GM12891 (cell line): ENCODE results near the gene TAOK3.

Source experiments
- POLR2A ChIP-seq: IDR thresholded peaks from 2 replicates; pipeline ENCODE4 v1.6.1; 2011; ENCODE audit warnings: low read depth, low read length, control low read depth
- POLR2AphosphoS5 ChIP-seq: IDR thresholded peaks from 2 replicates; pipeline ENCODE4 v1.6.1; 2011; ENCODE audit warnings: low read depth, low read length, control low read depth
- POU2F2 ChIP-seq: IDR thresholded peaks from 2 replicates; pipeline ENCODE4 v1.6.1; 2011; ENCODE audit warnings: low read depth, mild to moderate bottlenecking, control low read depth, low read length, moderate library complexity
- SPI1 ChIP-seq: IDR thresholded peaks from 2 replicates; pipeline ENCODE4 v1.6.1; 2011; ENCODE audit warnings: low read depth, low read length, control low read depth
- TAF1 ChIP-seq: IDR thresholded peaks from 2 replicates; pipeline ENCODE4 v1.6.1; 2011; ENCODE audit warnings: low read depth, low read length, control low read depth

GRCh38 chr12:118151755-118152154 lies 221.0 kb downstream of the TAOK3 start:
- TF ChIP-seq POU2F2 (no peak), POLR2AphosphoS5 (no peak), POLR2A (no peak), SPI1 (no peak), TAF1 (no peak)
